B cell (primary cell): ENCODE data around the gene DNAH3. TPM values are rescaled to one million over a fixed set of nuclear protein-coding genes. Genes with fewer than 3 reads are reported as not detected.

ENCODE experiments used
- ATAC-seq: fragments of 200-7000 bp; cut with Tn5 transposase; one replicate; pipeline ENCODE4 v1.10.0; 2021; ENCODE audit warnings: low read depth, mild to moderate bottlenecking, moderate number of reproducible peaks, moderate library complexity
- CTCF ChIA-PET: fragments of 350-600 bp; sonication (Branson Sonifier 250); formaldehyde crosslinking; loops from one replicate; lab custom pipeline; 2021; ENCODE audit warnings: antibody characterized with exemption, inconsistent platforms; lab: Charles Lee
- POLR2A ChIA-PET: fragments of 350-600 bp; sonication (Branson Sonifier 250); formaldehyde crosslinking; loops from one replicate; lab custom pipeline; 2021; ENCODE audit warnings: antibody characterized with exemption; lab: Charles Lee
- DNase-seq: peaks from one replicate; pipeline ENCODE4 v3.0.0; 2013
- H2AFZ ChIP-seq: 2 replicates; pipeline ENCODE4 v1.6.1; 2012; ENCODE audit warnings: mild to moderate bottlenecking, low read depth, low read length; ENCODE audit not compliant: insufficient read depth, poor library complexity, severe bottlenecking
- H3K27ac ChIP-seq, 2 donors: 1 replicate in 1 of 2; 2 replicates in 1 of 2; pipeline ENCODE4 v1.5.1; 2012 to 2013; ENCODE audit warnings: low read length in 2 of 2, mild to moderate bottlenecking in 2 of 2, moderate library complexity in 1 of 2
- H3K27me3 ChIP-seq, 4 experiments: fragments of 200-600 bp in 1 of 4; sonication (generic) in 1 of 4; replicated peaks in 1 of 4; 1 replicate in 2 of 4; 2 replicates in 2 of 4; pipeline versions ENCODE4 v1.6.1 to v1.7.0; 2013 to 2016; ENCODE audit warnings: low read length in 3 of 4, mild to moderate bottlenecking in 2 of 4, mixed read lengths in 1 of 4, moderate library complexity in 1 of 4; ENCODE audit not compliant: insufficient read depth in 4 of 4, control insufficient read depth in 3 of 4; ENCODE audit errors: control extremely low read depth in 1 of 4
- H3K36me3 ChIP-seq, 2 experiments: replicated peaks in 1 of 2; 1 replicate in 1 of 2; 2 replicates in 1 of 2; pipeline versions ENCODE4 v1.6.1 to v1.7.1; 2013; ENCODE audit warnings: low read length in 1 of 2; ENCODE audit not compliant: insufficient read depth in 2 of 2, control insufficient read depth in 1 of 2; ENCODE audit errors: control extremely low read depth in 1 of 2, extremely low read depth in 1 of 2
- H3K4me1 ChIP-seq, 2 donors: fragments of 200-600 bp in 1 of 2; sonication (generic) in 1 of 2; 1 replicate in 1 of 2; 2 replicates in 1 of 2; pipeline versions ENCODE4 v1.5.1 to v1.6.1; 2013 to 2017; ENCODE audit warnings: low read length in 2 of 2; ENCODE audit not compliant: control insufficient read depth in 2 of 2, insufficient read depth in 2 of 2
- H3K4me2 ChIP-seq: replicated peaks from 2 replicates; pipeline ENCODE3; 2012; ENCODE audit warnings: mild to moderate bottlenecking, low read depth, low read length; ENCODE audit not compliant: poor library complexity, severe bottlenecking
- H3K4me3 ChIP-seq, 5 experiments: fragments of 200-600 bp in 1 of 5; sonication (generic) in 1 of 5; 1 replicate in 3 of 5; 2 replicates in 2 of 5; pipeline versions ENCODE4 v1.5.1 to v1.7.0; 2011 to 2016; ENCODE audit warnings: low read length in 4 of 5, mild to moderate bottlenecking in 4 of 5, low read depth in 2 of 5, control low read depth in 1 of 5, moderate library complexity in 1 of 5; ENCODE audit not compliant: insufficient read depth in 1 of 5; ENCODE audit errors: control extremely low read depth in 1 of 5, extremely low read depth in 1 of 5
- H3K79me2 ChIP-seq: fragments of 200-600 bp; sonication (generic); one replicate; pipeline ENCODE4 v1.6.0; 2016; ENCODE audit warnings: low read length; ENCODE audit not compliant: control insufficient read depth, insufficient read depth
- H3K9ac ChIP-seq: fragments of 200-600 bp; sonication (generic); 2 replicates; pipeline ENCODE4 v1.6.1; 2017; ENCODE audit warnings: mild to moderate bottlenecking, low read length, moderate library complexity
- H3K9me3 ChIP-seq, 3 donors: one replicate each; pipeline versions ENCODE4 v1.6.1 to v1.7.1; 2013; ENCODE audit warnings: low read length in 2 of 3; ENCODE audit not compliant: control insufficient read depth in 2 of 3, insufficient read depth in 1 of 3; ENCODE audit errors: control extremely low read depth in 1 of 3
- H4K20me1 ChIP-seq: 2 replicates; pipeline ENCODE4 v1.6.0; 2012; ENCODE audit warnings: mild to moderate bottlenecking, low read length; ENCODE audit not compliant: insufficient read depth, control insufficient read depth, poor library complexity, severe bottlenecking
- H3K27ac Mint-ChIP-seq: one replicate; pipeline ENCODE4 v1.8.0; 2021; ENCODE audit warnings: mixed read lengths
- H3K27me3 Mint-ChIP-seq: one replicate; pipeline ENCODE4 v1.8.0; 2021; ENCODE audit warnings: mixed read lengths
- H3K4me1 Mint-ChIP-seq: one replicate; pipeline ENCODE4 v1.8.0; 2021; ENCODE audit warnings: mixed read lengths
- H3K4me3 Mint-ChIP-seq: one replicate; pipeline ENCODE4 v1.8.0; 2021; ENCODE audit warnings: mixed read lengths
- H3K9me3 Mint-ChIP-seq: one replicate; pipeline ENCODE4 v1.8.0; 2022; ENCODE audit warnings: mixed read lengths; ENCODE audit not compliant: insufficient read depth
- EZH2 ChIP-seq: IDR thresholded peaks from 2 replicates; pipeline ENCODE4 v1.6.1; 2012; ENCODE audit warnings: borderline replicate concordance, low read depth, mild to moderate bottlenecking, moderate library complexity, low read length; ENCODE audit not compliant: insufficient read depth, poor library complexity, severe bottlenecking
- WGBS: methylation state at CpG from one replicate; pipeline ENCODE4 v1.1.5; 2013; ENCODE audit warnings: missing lambda C conversion rate; ENCODE audit not compliant: insufficient coverage; 5-methylcytosine and 5-hydroxymethylcytosine counted together
- intact Hi-C: fragments of 100-400 bp; cut with micrococcal nuclease; formaldehyde crosslinking; loops from one replicate; pipeline ENCODE4 v1.10.0; 2022
- polyA plus RNA-seq: library from polyadenylated mRNA; depleted of rRNA; stranded (reverse); fragments of >200 nt; gene quantifications from 2 replicates; pipeline ENCODE4 v1.2.3, GENCODE V29; 2012
- total RNA-seq, 2 donors: library from RNA; stranded (reverse); fragments of 120-200 nt in 1 of 2; gene quantifications; 1 replicate in 1 of 2; 2 replicates in 1 of 2; pipeline versions ENCODE4 v1.2.3 to v1.2.4, GENCODE V29; 2013 to 2022
- TF ChIP-seq, protein P1 (sequence below): fragments of 200-600 bp; IDR thresholded peaks from one replicate; pipeline ENCODE4 v1.8.0; 2022; ENCODE audit warnings: antibody characterized with exemption, mild to moderate bottlenecking

DNAH3 gene
- total and polyA plus RNA-seq, 2 donors (not counting 1 experiment from before 2014, with no cell fraction given), result not detected

DNA sequence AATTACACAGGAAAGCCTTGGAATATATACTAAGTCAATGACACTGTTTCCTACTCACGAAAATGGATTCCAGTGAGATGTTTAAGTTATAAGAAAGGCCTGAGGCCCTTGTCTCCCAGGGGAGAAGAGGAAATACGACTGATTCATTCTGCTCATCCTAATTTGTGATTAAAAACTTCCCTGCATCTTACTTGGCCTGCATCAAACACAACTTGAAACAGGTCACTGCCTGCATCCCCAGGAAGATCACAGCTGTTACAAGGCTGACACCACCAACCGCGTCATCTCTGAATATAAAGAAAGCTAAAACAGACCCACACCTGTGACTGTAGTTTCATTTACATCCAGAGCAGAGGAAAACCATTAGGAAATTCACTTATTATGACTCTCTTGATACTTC is 121.9 kb downstream of the DNAH3 start:
- TF ChIP-seq, protein P1, sequence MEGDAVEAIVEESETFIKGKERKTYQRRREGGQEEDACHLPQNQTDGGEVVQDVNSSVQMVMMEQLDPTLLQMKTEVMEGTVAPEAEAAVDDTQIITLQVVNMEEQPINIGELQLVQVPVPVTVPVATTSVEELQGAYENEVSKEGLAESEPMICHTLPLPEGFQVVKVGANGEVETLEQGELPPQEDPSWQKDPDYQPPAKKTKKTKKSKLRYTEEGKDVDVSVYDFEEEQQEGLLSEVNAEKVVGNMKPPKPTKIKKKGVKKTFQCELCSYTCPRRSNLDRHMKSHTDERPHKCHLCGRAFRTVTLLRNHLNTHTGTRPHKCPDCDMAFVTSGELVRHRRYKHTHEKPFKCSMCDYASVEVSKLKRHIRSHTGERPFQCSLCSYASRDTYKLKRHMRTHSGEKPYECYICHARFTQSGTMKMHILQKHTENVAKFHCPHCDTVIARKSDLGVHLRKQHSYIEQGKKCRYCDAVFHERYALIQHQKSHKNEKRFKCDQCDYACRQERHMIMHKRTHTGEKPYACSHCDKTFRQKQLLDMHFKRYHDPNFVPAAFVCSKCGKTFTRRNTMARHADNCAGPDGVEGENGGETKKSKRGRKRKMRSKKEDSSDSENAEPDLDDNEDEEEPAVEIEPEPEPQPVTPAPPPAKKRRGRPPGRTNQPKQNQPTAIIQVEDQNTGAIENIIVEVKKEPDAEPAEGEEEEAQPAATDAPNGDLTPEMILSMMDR, result no peak
- TF ChIP-seq EZH2, result no peak
- Histone ChIP-seq H4K20me1 (no peaks in the 10 kb centered on the region), H3K27ac (no peak overlapping the region), H3K4me1 (no peaks in the 10 kb centered on the region), H3K9me3 (no peaks in the 10 kb centered on the region), H2AFZ (no peak overlapping the region), H3K4me2 (no peak overlapping the region), H3K9ac (no peak overlapping the region), H3K4me3 (no peak overlapping the region), H3K27me3 (no peaks in the 10 kb centered on the region), H3K79me2 (no peaks in the 10 kb centered on the region), H3K36me3 (no peaks in the 10 kb centered on the region)
- ATAC-seq (no peak), DNase-seq (no peak)
- no peak overlapping the region for H3K27ac Mint-ChIP-seq
- intact Hi-C loops, result no loop called here
- WGBS, result no CpG with 5 or more reads among the region's 4 CpGs
- peaks cover 16% of the 10 kb centered on the region for H3K27me3 Mint-ChIP-seq
- CTCF ChIA-PET, result no interaction called here
- POLR2A ChIA-PET, result no interaction called here
- no peaks in the 10 kb centered on the region for H3K9me3 Mint-ChIP-seq
- H3K4me3 Mint-ChIP-seq, result no peak overlapping the region
- H3K4me1 Mint-ChIP-seq, result no peaks in the 10 kb centered on the region

DNA sequence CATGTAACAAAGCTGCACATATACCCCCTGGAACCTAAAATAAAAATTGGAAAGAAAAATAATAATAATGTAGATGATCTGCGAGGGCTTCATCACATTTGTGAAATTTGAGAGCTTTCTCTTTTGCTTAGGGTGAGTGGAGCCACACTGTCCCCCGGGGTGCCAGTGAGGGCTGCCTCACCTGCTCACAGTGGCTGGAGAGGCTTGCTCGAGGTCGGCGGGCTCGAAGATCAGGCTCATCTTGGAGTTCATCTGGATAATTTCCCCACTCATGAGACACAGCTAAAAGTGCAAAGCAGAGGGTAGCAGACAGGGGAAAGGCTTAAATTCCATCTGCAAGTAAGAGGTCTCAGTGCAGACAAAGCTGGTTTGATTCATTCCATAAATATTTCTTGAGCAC is 123.8 kb downstream of the DNAH3 start:
- ATAC-seq (no peak), DNase-seq (no peak)
- 93% methylated on average over 2 of the region's 6 CpGs for WGBS
- intact Hi-C loops, result no loop called here
- TF ChIP-seq, protein P1, result no peak
- TF ChIP-seq EZH2, result no peak
- Histone ChIP-seq H3K9me3 (peaks cover 0 to 3% (median 0%) of the 10 kb centered on the region in 3 donors), H3K4me3 (no peak overlapping the region), H3K27ac (no peak overlapping the region), H3K4me1 (no peaks in the 10 kb centered on the region), H4K20me1 (no peaks in the 10 kb centered on the region), H3K4me2 (no peak overlapping the region), H3K36me3 (no peaks in the 10 kb centered on the region), H3K9ac (no peak overlapping the region), H2AFZ (no peak overlapping the region), H3K79me2 (no peaks in the 10 kb centered on the region), H3K27me3 (peaks cover 0 to 3% (median 0%) of the 10 kb centered on the region in 4 experiments)
- H3K9me3 Mint-ChIP-seq, result no peaks in the 10 kb centered on the region
- ChIA-PET POLR2A (no interaction called here), CTCF (interaction anchor here (0.6 to 0.7 kb wide), 2 partner anchors 25 to 111 kb away, joined by 3 read pairs; no protein-coding TSS in a partner anchor)
- H3K27me3 Mint-ChIP-seq, result peaks cover 16% of the 10 kb centered on the region
- no peak overlapping the region for H3K27ac Mint-ChIP-seq
- H3K4me3 Mint-ChIP-seq, result no peak overlapping the region
- no peaks in the 10 kb centered on the region for H3K4me1 Mint-ChIP-seq
